Measurements from ENCODE around the gene NR1H4. TPM values are rescaled to one million over a fixed set of nuclear protein-coding genes. Genes with fewer than 3 reads are reported as not detected.
"Not testable (repeated sequence)": the region's sequence is repeated elsewhere in the genome, so short reads cannot be mapped to it uniquely, and the experiment has no call there.

Gene NR1H4
- total RNA-seq, 1 experiment from 2014 or later = 2.3 TPM

GRCh38 chr12:100473050-100473715 is 483 bp upstream of the NR1H4 start:
- peak; percentile 92 for DNase-seq (ENCODE audit: low spot score)

GRCh38 chr12:100474617-100475016 is 951 bp downstream of the NR1H4 start:
- no peak for DNase-seq (ENCODE audit: low spot score)

- DNase-seq (ENCODE audit: low spot score) = no peak
Observed at GRCh38 chr12:100476013-100476751, 2.5 kb downstream of the NR1H4 start.

GRCh38 chr12:100481021-100481420 is 7.4 kb downstream of the NR1H4 start:
- peak; percentile 22 for DNase-seq (ENCODE audit: low spot score)

- DNase-seq (ENCODE audit: low spot score) = peak; percentile 50
Observed at GRCh38 chr12:100484183-100484886, 10.7 kb downstream of the NR1H4 start.

GRCh38 chr12:100484891-100485471 is 11.3 kb downstream of the NR1H4 start:
- DNase-seq (ENCODE audit: low spot score) = no peak

- DNase-seq (ENCODE audit: low spot score) = no peak
Observed at GRCh38 chr12:100485983-100486382, 12.3 kb downstream of the NR1H4 start.

- no peak for DNase-seq (ENCODE audit: low spot score)
Observed at GRCh38 chr12:100489251-100489820, 15.7 kb downstream of the NR1H4 start.

- DNase-seq (ENCODE audit: low spot score) = no peak
Observed at GRCh38 chr12:100490056-100490455, 16.4 kb downstream of the NR1H4 start.

GRCh38 chr12:100491104-100491503 is 17.4 kb downstream of the NR1H4 start:
- no peak for DNase-seq (ENCODE audit: low spot score)

- no peak for DNase-seq (ENCODE audit: low spot score)
Observed at GRCh38 chr12:100493396-100494012, 19.8 kb downstream of the NR1H4 start.

- DNase-seq (ENCODE audit: low spot score) = no peak
Observed at GRCh38 chr12:100494026-100494425, 20.4 kb downstream of the NR1H4 start.

- DNase-seq (ENCODE audit: low spot score) = no peak
Observed at GRCh38 chr12:100494538-100494937, 20.9 kb downstream of the NR1H4 start.

GRCh38 chr12:100497105-100497795 is 23.6 kb downstream of the NR1H4 start:
- DNase-seq (ENCODE audit: low spot score) = no peak

- DNase-seq (ENCODE audit: low spot score) = no peak
Observed at GRCh38 chr12:100498141-100498540, 24.5 kb downstream of the NR1H4 start.

GRCh38 chr12:100499416-100499815 is 25.8 kb downstream of the NR1H4 start:
- DNase-seq (ENCODE audit: low spot score) = no peak

- not testable (repeated sequence) for DNase-seq (ENCODE audit: low spot score)
Observed at GRCh38 chr12:100502718-100503117, 29.1 kb downstream of the NR1H4 start.

- no peak for DNase-seq (ENCODE audit: low spot score)
Observed at GRCh38 chr12:100503228-100503628, 29.6 kb downstream of the NR1H4 start.

- no peak for DNase-seq (ENCODE audit: low spot score)
Observed at GRCh38 chr12:100504804-100505203, 31.1 kb downstream of the NR1H4 start.

GRCh38 chr12:100508751-100509150 is 35.1 kb downstream of the NR1H4 start:
- no peak for DNase-seq (ENCODE audit: low spot score)

- no peak for DNase-seq (ENCODE audit: low spot score)
Observed at GRCh38 chr12:100512692-100513091, 39.0 kb downstream of the NR1H4 start.

Measured in H4 (cell line).